ACC112 (cell line): ENCODE results near the gene CERS5.

Experiments
- H2AFZ ChIP-seq: fragments of 200-600 bp; sonication (generic); one replicate; pipeline ENCODE4 v1.6.0; 2017; ENCODE audit warnings: antibody characterized with exemption, low read length; ENCODE audit not compliant: unreplicated experiment
- H3K27ac ChIP-seq: fragments of 200-600 bp; sonication (generic); 2 replicates; pipeline ENCODE4 v1.5.1; 2014; ENCODE audit warnings: low read depth, mild to moderate bottlenecking, antibody characterized with exemption, low read length, moderate library complexity
- H3K27me3 ChIP-seq: fragments of 200-600 bp; sonication (generic); 2 replicates; pipeline ENCODE4 v1.6.1; 2014; ENCODE audit warnings: mild to moderate bottlenecking, antibody characterized with exemption, low read length, moderate library complexity, mixed read lengths; ENCODE audit not compliant: insufficient read depth
- H3K36me3 ChIP-seq: fragments of 200-600 bp; sonication (generic); 2 replicates; pipeline ENCODE4 v1.6.1; 2016; ENCODE audit warnings: mild to moderate bottlenecking, antibody characterized with exemption, low read length, moderate library complexity, mixed read lengths; ENCODE audit not compliant: insufficient read depth
- H3K4me1 ChIP-seq: fragments of 200-600 bp; sonication (generic); one replicate; pipeline ENCODE4 v1.6.1; 2016; ENCODE audit warnings: low read length, mixed read lengths; ENCODE audit not compliant: insufficient read depth, unreplicated experiment, control insufficient read depth
- H3K4me3 ChIP-seq: fragments of 200-600 bp; sonication (generic); 2 replicates; pipeline ENCODE4 v1.5.1; 2014; ENCODE audit warnings: mild to moderate bottlenecking, low read depth, low read length
- H3K79me2 ChIP-seq: fragments of 200-600 bp; sonication (generic); one replicate; pipeline ENCODE4 v1.6.0; 2016; ENCODE audit warnings: low read length; ENCODE audit not compliant: control insufficient read depth, unreplicated experiment, insufficient read depth

CERS5 gene, protein sequence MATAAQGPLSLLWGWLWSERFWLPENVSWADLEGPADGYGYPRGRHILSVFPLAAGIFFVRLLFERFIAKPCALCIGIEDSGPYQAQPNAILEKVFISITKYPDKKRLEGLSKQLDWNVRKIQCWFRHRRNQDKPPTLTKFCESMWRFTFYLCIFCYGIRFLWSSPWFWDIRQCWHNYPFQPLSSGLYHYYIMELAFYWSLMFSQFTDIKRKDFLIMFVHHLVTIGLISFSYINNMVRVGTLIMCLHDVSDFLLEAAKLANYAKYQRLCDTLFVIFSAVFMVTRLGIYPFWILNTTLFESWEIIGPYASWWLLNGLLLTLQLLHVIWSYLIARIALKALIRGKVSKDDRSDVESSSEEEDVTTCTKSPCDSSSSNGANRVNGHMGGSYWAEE

DNA sequence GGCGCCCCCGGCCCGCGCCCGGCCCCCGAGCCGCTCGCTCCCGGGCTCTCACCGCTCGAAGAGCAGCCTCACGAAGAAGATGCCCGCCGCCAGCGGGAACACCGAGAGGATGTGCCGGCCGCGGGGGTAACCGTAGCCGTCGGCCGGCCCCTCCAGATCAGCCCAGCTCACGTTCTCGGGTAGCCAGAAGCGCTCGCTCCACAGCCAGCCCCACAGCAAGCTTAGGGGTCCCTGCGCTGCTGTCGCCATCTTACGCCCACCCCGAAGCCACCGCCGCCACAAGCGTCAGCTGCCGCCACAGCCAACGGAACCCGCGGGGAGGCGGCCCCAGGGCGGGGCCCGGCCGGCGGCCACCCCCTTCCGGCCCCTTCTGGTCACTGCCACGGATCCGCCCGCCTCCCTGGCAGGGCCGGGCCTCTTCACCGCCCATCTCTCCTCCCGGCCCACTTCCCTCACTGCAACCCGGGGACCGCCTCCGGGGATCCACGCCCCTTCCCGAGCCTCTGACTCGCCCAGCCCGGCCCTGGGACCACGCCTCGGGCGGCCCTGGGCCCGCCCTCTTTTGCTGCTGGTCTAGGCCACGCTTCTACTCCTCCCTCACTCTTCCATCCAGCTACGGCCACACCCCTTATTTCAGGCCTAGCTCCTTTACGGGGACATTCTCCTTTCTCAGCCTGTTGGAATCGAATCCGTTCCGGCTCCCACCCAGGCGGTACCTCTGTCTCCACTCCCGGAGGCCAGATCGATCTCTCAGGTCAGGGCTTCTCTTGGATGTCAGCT, at the start of gene CERS5:
Gene CERS5, minus strand, starts transcription at position 321 of the 780 bp plus-strand sequence. Its CDS starts 72 bp downstream, at position 249.
- Histone ChIP-seq H3K36me3 (no peaks in the 10 kb centered on the region; the same call in 1 of the 2 replicates), H3K4me3 (peak within 1 kb of the TSS; percentile 87), H3K27ac (peak within 1 kb of the TSS; percentile 70), H3K27me3 (no peaks in the 10 kb centered on the region), H3K79me2 (peaks cover 36% of the 10 kb centered on the region), H2AFZ (peak within 1 kb of the TSS; percentile 60), H3K4me1 (peaks cover 8% of the 10 kb centered on the region)

DNA sequence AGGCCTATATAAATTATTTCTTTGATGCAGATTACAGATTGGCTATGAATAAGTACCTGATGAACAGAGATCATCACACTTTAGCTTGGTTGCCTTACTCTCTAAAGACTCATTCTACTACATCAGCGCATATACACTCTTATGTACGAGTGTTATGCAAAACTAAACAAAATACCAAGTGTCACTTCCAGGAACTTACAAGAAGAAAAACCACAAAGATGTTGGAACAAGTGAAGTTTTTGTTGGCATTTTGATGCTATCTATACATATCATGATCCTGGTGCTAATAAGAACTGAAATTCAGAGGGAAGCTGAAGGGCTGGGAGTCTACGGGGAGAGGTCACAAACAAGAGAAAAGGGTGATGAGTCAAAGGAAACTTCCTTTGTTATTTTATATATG, 47.9 kb upstream of the CERS5 start:
- Histone ChIP-seq H3K36me3 (peaks cover 16% of the 10 kb centered on the region; the same call in 1 of the 2 replicates), H3K4me1 (peaks cover 63% of the 10 kb centered on the region)

DNA sequence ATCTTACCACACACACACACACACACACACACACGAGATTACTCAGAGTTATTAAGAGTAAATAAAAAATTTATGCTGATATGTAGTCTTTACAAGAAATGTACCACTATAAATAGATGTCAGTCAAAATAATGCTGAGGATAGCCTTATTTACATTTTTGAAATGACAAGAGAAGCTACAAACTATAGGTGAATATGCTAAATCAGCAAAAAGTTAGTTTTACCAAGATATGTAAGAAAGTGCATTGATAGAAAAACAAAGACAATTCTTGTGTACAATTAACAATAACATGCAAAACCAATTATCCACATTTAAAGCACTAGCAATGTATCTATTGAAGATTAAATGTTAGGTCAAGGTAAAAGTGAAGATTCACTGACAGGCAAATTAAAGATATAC, 46.8 kb upstream of the CERS5 start:
- peaks cover 87% of the 10 kb centered on the region for H3K79me2 ChIP-seq
- no peaks in the 10 kb centered on the region for H3K27me3 ChIP-seq
- H3K27ac ChIP-seq: peak overlapping the region; percentile 48
- no peak overlapping the region for H2AFZ ChIP-seq
- peak overlapping the region; percentile 22; the same call in 1 of the 2 replicates for H3K4me3 ChIP-seq
- H3K36me3 ChIP-seq: peaks cover 16% of the 10 kb centered on the region; the same call in 1 of the 2 replicates
- peaks cover 58% of the 10 kb centered on the region for H3K4me1 ChIP-seq

More for the DNA sequence above, 47.9 kb upstream of the CERS5 start:
- Histone ChIP-seq H3K27me3 (no peaks in the 10 kb centered on the region), H2AFZ (no peak overlapping the region), H3K4me3 (peak overlapping the region; percentile 55), H3K79me2 (peaks cover 86% of the 10 kb centered on the region), H3K27ac (peak overlapping the region; percentile 67)

DNA sequence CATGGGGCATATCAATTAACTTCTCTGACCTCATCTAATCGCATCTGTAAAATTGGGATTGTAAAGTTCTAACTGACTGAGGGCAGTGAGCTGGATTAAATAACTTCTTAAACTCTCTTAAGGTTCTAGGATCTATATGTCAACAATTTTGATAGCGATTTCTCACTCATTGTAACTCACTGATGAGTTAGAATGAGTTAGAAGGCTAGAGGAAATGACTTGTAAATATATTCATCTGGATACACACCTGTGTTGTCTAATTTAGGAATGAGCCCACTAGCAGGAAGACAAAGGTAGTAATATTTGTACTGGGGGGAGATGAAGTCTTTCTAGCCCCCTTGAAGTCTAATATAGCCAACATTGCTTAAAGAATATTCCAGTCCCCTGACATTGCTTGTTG, 46.3 kb upstream of the CERS5 start:
- Histone ChIP-seq H3K4me3 (peak overlapping the region; percentile 22; the same call in 1 of the 2 replicates), H2AFZ (no peak overlapping the region), H3K27ac (peak overlapping the region; percentile 48), H3K36me3 (peaks cover 14% of the 10 kb centered on the region; the same call in 1 of the 2 replicates), H3K79me2 (peaks cover 83% of the 10 kb centered on the region), H3K27me3 (no peaks in the 10 kb centered on the region), H3K4me1 (peaks cover 53% of the 10 kb centered on the region)

DNA sequence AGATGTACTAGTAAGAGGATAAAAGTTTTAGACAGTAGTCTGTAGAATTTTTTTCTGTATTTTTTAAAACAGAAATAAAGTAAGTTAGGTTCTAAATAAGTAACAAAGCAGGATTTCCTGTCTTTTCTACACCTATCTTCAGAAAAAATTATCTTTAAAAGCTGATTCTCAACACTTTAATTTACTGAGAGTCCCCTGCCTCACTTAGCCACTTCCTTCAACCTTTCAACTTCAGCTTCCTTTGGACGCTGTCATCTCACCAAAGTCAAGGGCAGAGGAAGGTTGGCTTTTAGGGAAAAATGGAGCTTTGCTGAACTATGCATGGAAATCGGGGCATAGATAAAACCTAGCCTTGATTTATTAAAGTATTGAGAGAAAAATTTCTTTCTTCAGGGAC, 44.9 kb upstream of the CERS5 start:
- Histone ChIP-seq H3K79me2 (peaks cover 81% of the 10 kb centered on the region), H3K27ac (peak overlapping the region; percentile 75), H3K27me3 (no peaks in the 10 kb centered on the region), H3K4me1 (peaks cover 43% of the 10 kb centered on the region), H3K36me3 (peaks cover 9% of the 10 kb centered on the region; the same call in 1 of the 2 replicates), H3K4me3 (no peak overlapping the region), H2AFZ (no peak overlapping the region)

DNA sequence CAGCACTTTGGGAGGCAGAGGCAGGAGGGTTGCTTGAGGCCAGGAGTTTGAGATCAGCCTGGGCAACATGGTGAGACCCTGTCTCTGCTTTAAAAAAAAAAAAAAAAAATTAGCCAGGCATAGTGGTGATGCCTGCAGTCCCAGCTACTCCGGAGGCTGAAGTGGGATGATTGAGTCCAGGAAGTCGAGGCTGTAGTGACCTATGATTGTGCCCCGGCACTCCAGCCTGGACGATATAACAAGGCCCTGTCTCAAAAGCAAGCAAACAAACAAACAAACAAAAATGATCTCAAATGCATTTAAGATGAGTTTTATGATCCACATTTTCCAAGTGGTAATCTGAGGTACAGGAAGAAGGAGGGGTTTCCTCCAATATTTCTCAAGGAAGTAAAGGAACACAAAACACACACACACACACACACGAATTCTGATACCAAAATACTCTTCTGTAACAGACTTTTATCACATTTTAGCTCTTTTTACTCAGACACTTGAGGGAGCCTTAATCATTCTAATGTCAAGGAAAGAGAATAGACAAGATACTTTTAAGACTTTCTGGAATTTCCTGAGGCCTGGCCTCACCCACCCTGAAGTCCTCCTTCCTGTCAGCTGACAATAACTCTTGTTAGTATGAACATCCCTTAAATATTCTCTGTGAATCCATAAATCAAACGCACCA, 44.4 kb upstream of the CERS5 start:
- H2AFZ ChIP-seq: no peak overlapping the region
- H3K4me3 ChIP-seq: no peak overlapping the region
- peaks cover 77% of the 10 kb centered on the region for H3K79me2 ChIP-seq
- no peaks in the 10 kb centered on the region for H3K27me3 ChIP-seq
- peaks cover 9% of the 10 kb centered on the region; the same call in 1 of the 2 replicates for H3K36me3 ChIP-seq
- H3K4me1 ChIP-seq: peaks cover 43% of the 10 kb centered on the region
- H3K27ac ChIP-seq: peak overlapping the region; percentile 75

DNA sequence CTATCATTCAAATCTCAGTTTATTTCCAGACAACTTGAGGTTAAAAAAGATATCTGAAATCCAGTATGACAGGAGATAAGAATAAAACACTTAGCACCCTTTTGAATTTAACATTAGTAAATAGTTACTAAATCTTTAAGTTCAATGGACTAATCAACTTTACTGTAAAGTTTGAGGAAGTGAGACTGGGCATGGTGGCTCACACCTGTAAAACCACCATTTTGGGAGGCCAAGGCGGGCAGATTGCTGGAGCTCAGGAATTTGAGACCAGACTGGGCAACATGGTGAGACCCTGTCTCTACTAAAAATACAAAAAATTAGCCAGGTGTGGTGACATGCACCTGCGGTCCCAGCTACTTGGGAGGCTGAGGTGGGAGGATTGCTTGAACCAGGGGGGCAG, 40.3 kb upstream of the CERS5 start:
- Histone ChIP-seq H3K27ac (no peak overlapping the region), H3K36me3 (peaks cover 16% of the 10 kb centered on the region; the same call in 1 of the 2 replicates), H3K27me3 (no peaks in the 10 kb centered on the region), H3K79me2 (peaks cover 48% of the 10 kb centered on the region), H3K4me3 (no peak overlapping the region), H3K4me1 (peaks cover 20% of the 10 kb centered on the region), H2AFZ (no peak overlapping the region)

DNA sequence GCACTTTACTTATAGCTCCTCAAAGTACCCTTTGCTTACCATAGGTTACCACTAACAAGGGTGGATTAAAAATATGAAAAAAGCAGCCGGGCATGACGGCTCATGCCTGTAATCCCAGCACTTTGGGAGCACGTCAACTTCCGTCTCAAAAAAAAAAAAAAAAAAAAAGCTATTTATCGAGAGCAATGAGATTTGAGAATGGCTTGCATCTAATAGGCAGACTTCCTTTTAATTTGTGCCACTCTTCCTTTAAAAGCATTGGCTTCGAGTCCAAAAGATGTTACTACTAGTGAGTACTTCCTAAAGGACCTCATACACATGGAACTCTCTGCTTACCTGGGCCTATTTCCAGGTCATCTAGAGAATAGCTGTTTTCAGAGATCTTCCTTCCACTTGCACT, 38.5 kb upstream of the CERS5 start:
- Histone ChIP-seq H3K27me3 (no peaks in the 10 kb centered on the region), H2AFZ (no peak overlapping the region), H3K27ac (no peak overlapping the region), H3K79me2 (peaks cover 37% of the 10 kb centered on the region), H3K4me1 (peaks cover 25% of the 10 kb centered on the region), H3K4me3 (no peak overlapping the region), H3K36me3 (peaks cover 20% of the 10 kb centered on the region; the same call in 1 of the 2 replicates)

DNA sequence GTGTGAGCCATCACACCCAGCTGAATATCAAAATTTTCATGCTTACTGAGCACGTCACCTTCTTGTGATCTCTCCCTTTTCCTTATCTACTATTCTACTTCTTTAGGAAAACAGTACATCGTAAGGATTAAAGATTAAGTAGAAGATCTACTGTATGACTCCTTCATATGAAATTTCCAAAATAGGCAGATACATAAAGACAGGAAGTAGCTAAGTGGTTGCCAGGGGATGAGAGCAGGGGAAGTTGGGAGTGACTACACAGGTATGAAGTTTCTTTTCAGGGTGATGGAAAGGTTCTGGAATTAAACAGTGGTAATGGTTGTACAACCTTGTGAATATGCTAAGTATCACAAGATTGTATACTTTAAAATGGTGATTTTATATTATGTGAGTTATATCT, 36.5 kb upstream of the CERS5 start:
- no peak overlapping the region for H2AFZ ChIP-seq
- peak overlapping the region; percentile 97 for H3K27ac ChIP-seq
- peaks cover 33% of the 10 kb centered on the region for H3K36me3 ChIP-seq
- peaks cover 24% of the 10 kb centered on the region for H3K79me2 ChIP-seq
- H3K4me1 ChIP-seq: peaks cover 26% of the 10 kb centered on the region
- H3K27me3 ChIP-seq: no peaks in the 10 kb centered on the region
- H3K4me3 ChIP-seq: no peak overlapping the region

DNA sequence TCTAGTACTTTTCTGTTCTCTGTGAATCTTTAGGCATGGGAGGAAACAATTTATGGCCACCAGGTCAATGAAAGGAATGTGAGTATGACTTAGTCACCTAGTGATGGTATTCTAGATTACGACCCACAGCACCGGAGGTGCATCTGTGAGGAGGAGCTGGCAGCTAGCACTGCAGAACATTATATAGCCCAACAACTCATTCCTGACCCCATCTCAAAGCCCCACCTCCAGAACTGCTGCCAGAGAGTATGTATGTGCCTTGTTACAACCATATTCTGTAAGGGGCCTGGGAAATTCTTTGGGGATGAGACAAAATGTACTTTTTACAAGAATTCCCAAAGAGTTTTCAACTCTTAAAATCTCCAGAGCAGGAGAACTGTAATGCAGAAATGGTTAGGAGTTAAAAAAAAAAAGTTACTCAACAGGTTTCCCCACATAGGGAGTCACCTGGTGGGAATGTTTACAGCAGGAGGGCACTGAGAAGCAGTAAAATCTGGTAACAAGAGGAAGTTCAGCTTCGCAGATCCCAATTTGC, 34.9 kb upstream of the CERS5 start:
- no peak overlapping the region for H2AFZ ChIP-seq
- no peaks in the 10 kb centered on the region for H3K27me3 ChIP-seq
- peaks cover 32% of the 10 kb centered on the region for H3K4me1 ChIP-seq
- peak overlapping the region; percentile 6; the same call in 1 of the 2 replicates for H3K4me3 ChIP-seq
- H3K27ac ChIP-seq: peak overlapping the region; percentile 97
- H3K79me2 ChIP-seq: peaks cover 14% of the 10 kb centered on the region
- peaks cover 38% of the 10 kb centered on the region for H3K36me3 ChIP-seq
